Stimulated activated CD4-positive, alpha-beta T cell treated with anti-CD3 and anti-CD28 coated beads, Interleukin-12 subunit alpha, Interleukin-12 subunit beta, amount 100 ng/mL, for 4 hours (primary cell): ENCODE measurements around the gene AOAH.
"Not testable (repeated sequence)": the region's sequence is repeated elsewhere in the genome, so short reads cannot be mapped to it uniquely, and the experiment has no call there.

ENCODE experiments used
- DNase-seq: peaks from one replicate; pipeline ENCODE4 v3.0.0-alpha.2; 2020

The AOAH gene

DNA sequence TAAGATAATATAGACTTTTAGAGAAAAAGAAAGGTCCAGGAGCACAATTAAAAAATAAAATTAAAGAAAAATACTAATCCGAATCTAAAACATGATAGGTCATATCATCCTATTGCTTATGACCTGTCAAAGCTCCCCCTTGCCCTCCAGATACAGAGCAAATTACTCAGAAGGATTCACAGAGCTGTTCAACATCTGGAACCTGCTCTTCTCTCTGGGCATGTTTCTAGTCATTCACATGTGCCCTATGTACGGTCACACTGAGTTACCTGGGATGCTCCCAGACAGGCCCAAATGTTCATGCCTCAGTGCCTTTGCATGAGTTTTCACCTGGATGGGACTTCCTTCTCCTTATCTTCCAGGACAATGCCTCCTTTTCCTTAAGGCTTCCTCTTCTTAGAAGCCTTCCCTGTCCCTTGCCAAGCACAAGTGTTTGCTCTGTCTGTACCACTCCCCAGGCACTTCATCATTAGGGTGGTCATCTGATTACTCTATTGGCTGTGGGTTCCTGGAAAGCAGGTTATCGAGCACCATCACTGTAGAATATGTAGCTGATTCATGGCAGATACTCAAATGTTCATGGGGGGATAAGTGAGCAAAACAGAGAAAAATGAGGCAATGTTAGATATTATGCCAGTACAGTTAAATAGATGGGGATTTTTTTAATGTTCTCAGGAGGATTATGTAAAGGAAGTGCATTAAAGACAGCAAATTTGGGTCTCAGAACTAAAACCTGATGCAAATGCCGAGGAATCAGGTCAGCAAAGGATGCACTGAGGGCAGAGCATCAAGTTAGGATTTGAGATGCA lies 12.0 kb upstream of the AOAH start:
- DNase-seq: no peak

DNA sequence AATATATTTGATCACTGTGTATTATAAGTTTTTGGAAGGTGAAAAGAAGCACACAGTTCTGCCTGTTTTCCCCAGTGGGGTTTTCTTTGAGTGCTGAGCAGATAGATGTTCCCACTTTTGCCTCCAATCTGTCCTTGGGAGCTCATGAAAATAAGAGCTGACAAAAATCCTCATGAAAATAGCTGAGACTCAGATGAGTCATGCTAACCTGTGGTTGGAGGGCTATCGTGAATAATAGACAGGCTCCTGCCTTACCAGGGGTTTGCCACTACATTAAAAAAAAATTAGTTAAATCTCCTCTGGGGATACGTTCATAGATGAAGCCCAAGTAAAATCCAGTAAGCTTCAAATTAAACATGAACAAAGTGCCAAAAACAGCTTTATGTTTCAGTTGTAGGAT lies 10.9 kb upstream of the AOAH start:
- no peak for DNase-seq

DNA sequence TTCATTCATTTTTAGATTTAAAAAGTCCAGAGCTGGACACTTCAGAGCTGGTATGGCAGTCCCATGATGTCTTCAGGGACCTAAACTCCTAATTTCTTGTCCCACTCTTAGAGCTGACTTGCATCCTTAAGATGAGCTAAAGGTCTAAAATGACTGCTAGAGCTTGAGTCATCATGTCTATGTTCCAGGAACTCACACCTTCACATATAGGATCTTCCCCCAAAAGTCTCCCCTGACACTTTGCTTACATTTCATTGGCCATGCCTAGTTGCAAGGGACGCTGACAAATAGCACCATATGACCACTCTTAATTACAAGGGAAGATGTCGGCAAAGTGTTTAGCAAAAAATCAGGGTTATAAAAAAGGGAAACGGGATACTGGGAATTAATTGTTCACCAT lies 10.4 kb upstream of the AOAH start:
- no peak for DNase-seq

DNA sequence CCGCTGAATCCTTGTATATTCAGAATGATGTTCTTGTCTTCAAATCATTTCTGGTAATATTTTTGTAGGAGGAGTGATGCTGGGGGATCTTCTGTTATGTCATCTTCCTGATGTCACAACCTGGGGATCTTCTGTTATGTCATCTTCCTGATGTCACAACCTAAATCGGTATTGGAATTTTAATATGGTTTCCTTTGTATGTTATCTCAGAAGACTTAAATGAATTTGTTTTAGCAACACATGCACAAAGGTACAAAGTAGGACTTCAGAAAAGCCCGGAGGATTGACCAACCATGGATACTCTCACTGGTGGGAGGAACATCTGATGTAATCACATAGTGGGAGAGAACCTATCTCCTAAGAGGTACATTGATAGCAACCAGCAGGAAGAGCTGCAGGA lies 9.1 kb upstream of the AOAH start:
- no peak for DNase-seq

DNA sequence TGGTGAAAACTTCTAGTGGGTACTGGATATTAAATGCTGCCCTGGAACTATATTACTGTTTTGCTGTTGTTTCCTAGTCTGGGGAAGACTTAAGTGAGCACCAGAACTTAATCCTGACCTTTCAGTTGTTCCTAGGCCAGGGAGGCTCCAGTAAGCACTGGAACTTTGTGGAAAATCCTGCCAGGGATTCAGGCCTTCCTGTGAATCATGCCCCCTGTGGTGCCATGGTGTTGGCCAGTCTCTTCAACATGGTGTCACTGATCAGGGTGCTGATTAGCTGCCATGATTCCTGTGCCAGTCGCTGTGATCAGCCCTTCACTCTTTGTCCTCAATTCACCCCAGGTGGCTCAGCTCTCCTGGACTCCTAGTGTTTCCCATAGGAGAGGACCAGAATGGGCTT lies 8.5 kb upstream of the AOAH start:
- no peak for DNase-seq

DNA sequence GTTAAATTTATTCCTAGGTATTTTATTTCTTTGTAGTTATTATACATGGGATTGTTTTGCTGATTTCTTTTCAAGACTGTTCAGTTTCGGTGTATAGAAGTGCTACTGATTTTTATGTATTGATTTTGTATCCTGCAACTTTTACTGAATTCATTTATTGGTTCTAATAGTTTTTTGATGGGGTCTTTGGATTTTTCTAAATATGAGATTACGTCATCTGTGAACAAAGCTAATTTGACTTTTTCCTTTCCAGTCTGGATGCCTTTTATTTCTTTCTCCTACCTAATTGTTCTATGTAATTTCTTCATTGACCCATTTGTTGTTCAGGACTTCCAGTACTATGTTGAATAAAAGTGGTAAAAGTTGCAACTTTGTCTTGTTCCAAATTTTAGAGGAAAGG lies 5.8 kb upstream of the AOAH start:
- DNase-seq: no peak

DNA sequence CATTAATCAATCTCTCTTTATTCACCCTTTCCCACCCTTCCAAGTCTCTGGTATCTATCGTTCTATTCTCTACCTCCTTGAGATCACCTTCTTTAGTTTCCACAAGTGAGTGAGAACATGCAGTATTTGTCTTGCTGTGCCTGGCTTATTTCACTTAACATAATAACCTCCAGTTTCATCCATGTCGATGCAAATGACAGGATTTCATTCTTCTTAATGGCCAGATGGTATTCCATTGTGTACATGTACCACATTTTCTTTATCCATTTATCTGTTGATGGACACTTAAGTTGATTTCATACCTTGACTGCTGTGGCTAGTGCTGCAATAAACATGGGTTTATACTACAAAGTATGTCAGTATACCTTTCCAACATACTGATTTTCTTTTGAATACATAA lies 3.8 kb upstream of the AOAH start:
- no peak for DNase-seq

DNA sequence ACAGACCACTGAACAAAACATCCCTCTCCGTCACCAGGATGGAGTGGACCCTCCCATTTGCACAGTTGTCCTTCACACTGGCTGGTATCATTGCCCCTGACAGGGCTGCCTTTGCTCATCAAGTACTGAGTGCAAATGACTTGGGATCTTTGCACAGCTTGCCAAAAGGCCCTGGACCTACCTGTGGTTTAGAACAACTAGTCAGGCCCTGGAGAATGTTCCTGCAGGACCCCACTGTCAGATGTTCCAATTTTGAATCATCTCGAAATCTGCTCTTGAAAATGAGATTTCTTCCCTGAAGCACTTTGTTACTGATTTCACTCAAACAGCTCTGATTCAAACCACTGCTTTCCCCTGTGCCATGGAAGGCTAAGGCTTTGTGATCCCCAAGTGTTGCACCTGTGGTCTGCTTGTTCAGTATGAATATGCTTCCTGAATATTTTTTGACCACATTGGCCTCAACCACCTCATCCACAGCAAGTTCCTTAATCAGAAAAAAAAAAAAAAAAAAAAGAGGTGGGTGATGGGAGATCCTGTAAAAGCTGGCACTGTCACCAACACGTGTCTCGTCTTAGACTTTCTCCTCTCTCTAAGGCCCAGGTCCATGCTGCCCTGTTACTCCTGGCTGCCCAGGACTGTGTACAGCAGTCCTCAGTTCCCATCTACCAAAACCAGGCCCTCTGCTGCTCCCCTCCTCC lies 2.7 kb upstream of the AOAH start:
- DNase-seq: no peak

DNA sequence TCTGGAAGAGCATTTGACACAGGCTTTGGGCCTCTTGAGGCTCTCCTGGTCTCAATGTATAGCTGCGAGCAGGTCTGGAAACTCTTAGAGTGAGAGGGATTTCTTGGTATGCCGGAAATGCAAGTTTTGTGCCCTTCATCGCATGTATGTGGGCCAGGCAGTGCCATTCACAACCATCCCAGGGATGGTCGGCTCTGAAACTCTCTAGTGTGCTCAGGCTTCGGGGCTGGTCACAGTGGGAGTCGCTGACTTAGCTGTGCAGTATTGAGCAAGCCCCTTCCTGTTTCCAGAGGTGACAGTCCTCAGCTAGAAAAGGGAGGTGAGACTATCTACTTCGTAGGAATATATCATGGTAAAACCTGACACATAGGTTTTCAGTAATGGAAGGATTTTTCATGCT lies 2.0 kb upstream of the AOAH start:
- DNase-seq: no peak

DNA sequence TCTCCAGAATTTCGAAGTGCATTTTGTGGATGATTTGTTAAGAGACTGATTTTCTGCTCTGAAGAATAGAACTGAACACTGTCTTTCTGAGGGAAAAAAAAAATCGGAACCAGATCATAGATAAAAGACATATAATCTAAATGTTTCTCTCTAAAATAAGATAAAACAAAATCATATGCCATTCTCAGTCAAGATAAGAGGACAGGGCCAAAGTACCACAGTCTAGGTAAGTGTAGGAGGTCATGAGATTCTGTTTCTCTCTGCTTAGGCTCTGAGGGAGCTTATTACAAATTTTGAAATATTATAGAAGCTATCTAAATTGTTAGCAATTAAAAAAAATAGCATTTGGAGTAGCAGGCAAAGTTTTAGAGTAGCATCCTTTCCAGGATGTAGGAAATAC lies 702 bp upstream of the AOAH start:
- DNase-seq: no peak

DNA sequence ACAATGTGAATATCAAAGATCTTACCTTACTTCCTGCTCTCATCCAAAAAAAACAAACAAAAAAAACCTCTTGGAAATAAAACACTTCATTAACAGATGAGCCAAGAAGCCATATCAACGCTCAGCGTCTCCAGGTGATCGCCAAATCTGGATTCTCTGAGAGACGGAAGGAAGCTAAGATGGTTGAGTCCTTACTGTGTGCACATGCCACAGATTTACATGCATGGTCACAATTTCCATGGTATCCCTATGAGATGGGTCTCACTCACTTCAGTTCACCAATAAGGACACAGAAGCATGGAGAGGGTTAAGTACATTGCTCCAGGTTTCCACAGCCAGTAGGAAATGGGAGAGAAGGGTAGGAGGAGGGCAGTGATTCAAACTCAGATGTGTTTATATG lies 1.0 kb downstream of the AOAH start:
- no peak for DNase-seq

DNA sequence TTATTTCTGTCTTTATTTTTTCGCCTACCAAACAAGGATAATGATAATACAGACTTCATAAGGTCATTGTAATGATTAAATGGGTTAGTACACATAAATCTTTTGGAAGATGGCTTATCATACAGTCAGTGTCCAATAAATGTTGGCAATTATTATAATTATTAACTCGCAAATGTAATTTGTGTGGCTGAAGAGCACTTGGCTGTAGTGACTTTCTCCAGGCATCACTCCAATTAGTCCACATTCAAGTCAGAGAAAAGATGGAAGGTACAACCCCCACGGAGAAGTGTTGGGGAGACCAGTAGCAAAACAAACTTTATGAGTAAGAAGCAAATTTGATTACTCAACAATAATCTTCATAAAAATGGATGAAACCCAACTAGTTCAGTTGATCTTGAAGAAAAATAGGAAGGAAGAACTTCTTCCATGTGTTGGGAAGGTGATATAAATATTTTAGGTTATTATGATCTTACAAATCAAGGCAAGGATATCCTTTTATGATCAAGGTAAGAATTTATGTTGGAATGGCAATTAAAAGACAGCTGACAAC lies 5.1 kb downstream of the AOAH start:
- DNase-seq: no peak

DNA sequence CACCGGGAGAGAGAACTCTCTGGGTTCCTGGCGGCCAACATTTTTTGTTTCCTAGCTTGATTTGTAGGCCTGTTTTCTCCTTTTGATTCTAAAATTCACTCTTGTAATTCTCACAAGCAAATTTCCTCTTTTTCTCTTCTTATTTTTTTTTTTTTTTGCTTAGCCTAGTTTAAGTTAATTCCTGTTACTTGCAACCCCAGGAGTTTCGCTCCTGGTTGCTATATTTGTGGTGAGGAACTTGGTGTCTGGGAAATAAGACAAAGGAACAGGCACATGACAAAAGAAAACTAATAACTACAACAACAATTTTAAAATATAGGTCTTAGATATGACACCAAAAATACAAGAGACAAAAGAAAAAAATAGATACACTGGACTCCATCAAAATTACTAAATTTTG lies 6.7 kb downstream of the AOAH start:
- no peak for DNase-seq

DNA sequence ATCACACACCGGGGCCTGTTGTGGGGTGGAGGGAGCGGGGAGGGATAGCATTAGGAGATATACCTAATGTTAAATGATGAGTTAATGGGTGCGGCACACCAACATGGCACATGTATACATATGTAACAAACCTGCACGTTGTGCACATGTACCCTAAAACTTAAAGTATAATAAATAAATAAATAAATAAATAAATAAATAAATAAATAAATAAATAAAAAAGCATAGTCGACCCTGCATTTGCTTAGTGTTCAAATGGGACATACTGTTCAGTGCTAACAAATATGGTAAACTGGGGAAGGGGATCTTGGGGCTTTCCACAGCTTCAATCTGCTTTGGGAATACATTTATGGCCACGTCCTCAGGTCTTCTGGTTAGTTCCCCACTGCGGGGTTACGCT lies 7.5 kb downstream of the AOAH start:
- DNase-seq: not testable (repeated sequence)

DNA sequence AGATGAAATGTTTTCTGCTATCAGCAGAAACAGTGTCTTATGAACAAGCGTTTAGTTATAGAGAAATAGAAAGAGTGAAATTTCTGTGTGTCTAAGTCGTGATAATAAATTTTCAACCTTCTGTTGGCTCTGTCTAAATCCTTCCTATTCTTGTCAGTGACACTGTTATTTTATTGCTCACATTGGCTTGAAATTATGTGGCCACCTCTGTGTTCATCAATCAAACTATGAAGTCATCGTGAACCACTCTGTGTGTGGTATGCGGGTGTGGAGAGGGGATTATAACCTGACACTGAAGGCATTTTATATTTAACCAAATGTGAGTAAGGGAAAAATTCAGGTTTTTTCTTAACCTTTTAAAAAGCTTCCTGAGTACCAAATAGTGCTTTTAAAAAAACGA lies 12.3 kb downstream of the AOAH start:
- DNase-seq: no peak

DNA sequence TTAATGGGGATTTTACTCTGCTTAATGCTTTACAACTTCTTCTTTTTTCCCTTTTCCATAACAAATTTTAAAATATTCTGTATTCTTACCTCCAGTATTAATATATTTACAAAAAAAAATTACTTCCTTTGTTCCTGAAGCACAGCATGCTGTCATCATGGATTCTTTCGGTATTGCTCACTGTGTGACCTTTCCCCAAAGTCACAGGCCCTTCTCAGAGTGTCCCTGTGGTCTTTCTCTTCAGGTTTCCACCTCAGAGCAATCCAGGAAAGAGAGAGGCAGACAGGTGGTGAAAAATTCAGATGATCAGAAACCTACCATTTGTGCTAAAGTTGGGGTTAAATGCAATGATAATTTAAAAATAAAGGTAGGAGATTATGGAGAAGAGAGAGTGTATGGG lies 13.0 kb downstream of the AOAH start:
- DNase-seq: no peak

DNA sequence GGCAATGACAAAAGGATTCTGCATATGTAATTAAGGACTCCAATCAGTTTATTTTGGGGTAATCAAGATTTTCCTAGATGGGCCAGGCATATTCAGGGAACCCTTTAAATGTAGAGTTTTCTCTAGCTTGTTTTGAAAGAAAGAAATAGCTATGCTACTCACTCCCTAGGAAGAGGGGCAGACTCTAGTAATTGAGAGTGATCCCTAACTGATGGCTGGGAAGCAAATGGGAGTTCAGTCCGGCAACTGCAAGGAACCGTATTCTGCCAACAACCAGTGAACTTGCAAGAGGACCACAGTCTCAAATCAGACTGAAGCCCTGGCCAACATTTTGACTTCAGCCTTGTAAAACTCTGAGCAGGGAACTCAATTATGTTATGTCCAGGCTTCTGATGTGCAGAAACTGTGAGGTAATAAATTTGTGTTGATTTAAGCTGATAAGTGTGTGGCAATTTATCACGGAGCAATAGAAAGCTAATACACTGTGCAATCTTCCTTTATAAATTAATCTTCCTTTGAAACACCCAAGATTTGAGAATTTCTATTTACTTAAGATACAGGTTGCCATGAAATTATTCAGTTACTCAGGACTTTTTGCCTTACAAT lies 14.0 kb downstream of the AOAH start:
- no peak for DNase-seq

DNA sequence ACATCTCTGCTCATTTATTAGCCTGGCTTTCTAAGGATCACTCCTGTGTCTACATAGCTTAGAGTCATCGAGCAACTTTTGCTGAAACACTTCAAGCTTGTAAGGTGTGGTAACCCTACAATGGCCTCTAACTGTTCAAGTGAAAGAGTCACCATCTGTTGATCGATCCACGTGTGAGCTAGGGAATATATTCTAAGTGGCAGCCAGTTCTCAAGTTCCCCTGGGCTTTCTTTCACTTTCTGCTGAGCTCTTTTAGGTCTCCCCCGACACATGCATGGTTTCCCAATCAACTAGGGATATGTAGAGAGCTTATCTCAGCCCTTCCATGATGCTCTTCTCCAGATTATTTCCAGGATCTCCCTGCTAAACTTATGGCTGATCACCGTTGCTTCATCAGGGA lies 15.5 kb downstream of the AOAH start:
- DNase-seq: no peak

DNA sequence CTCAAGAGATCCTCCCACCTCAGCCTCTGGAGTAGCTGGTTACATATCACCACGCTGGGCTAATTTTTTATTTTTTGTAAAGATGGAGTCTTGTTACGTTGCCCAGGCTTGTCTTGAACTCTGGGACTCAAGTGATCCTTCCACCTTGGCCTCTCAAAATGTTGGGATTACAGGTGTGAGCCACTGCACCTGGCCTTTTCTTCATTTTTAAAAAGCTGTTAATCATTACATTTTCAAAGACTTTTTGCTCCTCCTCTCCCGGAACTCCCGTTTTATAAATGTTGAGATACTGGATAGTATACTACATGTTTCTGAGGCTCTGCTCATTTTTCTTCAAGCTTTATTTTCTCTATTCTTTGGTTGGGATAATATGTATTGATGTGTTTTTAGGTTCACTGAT lies 16.4 kb downstream of the AOAH start:
- no peak for DNase-seq

DNA sequence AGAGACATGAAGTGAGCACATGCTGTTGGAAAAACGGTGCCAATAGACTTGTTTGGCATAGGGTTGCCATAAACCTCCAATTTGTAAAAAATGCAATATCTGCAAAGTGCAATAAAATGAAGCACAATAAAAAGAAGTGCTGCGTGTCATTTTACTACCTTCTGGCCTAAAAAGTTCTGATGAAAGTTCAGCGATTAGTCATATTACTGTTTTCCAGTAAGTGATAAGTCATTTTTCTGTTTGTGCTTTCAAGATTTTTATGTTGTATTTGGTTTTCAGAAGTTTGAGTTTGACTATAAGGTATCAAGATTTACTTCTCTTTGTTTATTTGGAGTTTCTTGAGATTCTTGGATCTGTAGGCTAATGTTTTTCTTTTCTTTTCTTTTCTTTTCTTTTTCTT lies 16.8 kb downstream of the AOAH start:
- DNase-seq: no peak

DNA sequence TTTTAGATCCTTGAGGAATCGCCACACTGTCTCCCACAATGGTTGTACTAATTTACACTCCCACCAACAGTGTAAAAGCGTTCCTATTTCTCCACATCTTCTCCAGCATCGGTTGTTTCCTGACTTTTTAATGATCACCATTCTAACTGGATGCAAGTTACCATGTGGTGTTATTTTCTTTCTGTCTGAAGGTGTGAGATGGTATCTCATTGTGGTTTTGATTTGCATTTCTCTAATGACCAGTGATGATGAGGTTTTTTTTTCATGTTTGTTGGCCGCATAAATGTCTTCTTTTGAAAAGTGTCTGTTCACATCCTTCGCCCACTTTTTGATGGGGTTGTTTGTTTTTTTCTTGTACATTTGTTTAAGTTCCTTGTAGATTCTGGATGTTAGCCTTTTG lies 20.4 kb downstream of the AOAH start:
- not testable (repeated sequence) for DNase-seq

DNA sequence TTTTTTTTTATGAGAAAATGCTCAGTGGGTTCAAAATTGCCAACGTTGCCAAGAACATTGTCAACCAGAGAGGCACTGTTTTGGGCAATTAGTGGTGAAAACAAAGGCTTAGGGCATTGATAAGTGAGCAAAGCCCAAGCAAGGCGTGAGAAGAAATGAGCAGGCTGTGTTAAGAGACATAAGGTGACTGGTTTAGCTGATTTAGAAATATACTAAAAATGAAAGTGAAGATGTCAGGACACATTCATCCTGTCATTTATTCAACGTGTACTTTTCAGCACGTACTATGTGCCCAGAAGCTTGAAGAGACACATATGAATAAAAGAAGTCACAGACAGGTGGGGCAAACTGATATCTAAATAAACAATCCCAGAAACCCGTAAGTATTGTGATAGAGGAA lies 31.8 kb downstream of the AOAH start:
- no peak for DNase-seq

DNA sequence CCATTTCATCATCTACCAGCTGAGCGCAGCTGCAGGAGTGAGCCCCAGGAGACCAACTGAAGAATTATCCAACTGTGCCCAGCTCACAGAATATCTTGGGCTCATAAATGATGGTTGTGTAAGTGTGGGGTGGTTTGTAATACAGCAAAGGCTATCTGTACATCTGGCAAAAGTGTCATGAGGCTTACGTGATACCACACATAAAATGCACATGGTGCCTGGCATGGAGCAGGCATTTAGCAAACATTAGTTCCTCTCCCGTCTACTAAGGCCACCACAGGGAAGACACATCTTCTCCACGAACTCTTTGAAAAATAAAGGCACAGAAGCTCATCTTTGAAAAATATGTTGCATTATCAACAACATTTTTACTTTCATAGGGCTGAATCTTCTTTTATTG lies 32.3 kb downstream of the AOAH start:
- no peak for DNase-seq

DNA sequence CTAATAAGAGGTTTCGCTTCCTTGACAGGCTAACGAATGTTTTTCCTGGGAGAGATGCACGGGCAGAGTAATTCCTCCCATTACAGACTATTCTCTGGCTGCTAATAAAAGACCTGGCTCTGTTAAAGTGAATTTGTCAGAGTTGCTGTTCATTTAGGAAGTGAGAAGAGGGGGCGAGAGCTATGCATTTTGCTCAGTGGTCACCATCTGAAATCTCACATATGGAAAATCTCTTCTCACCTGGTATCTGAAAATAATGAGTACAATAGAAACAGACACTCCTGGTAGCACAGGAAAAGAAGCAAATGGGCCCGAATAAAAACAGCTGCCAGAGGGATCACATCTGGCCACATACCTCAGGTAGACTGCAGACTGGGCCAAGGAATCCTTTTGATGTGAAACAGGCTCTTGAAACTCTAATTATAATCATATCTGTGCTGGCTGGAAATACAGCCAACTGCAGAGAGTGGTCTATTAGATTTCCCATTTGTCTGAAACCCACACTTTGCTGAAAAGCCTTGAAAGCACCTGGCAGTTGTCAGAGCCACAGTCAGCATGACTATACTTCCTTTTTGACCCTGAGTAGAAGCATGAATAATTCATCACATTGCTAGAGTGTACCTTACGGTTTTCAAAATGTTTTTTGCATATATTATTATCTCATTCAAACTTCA lies 33.6 kb downstream of the AOAH start:
- no peak for DNase-seq
